PC-3 (cell line): ENCODE results near the gene CCSER1. TPM values are rescaled to one million over a fixed set of nuclear protein-coding genes. Genes with fewer than 3 reads are reported as not detected.

ENCODE experiments used
- ATAC-seq: fragments of 200-7000 bp; cut with Tn5 transposase; 2 replicates; pipeline ENCODE4 v1.9.1; 2020; ENCODE audit warnings: mild to moderate bottlenecking, moderate library complexity
- BruUV-seq: library from RNA; stranded (reverse); fragments of 400-500 nt; replicated peaks from 2 replicates; lab custom pipeline; 2021; lab: Mats Ljungman, UMichigan
- CTCF ChIA-PET: fragments of 300-600 bp; sonication (Branson Sonifier 250); formaldehyde crosslinking; loops from one replicate; lab custom pipeline; 2022; ENCODE audit warnings: antibody characterized with exemption; lab: Charles Lee
- POLR2A ChIA-PET: fragments of 300-600 bp; sonication (Branson Sonifier 250); formaldehyde crosslinking; loops from one replicate; lab custom pipeline; 2022; ENCODE audit warnings: antibody characterized with exemption; ENCODE audit not compliant: unreplicated experiment; lab: Charles Lee
- DNase-seq: peaks from one replicate; pipeline ENCODE4 v3.0.0-alpha.2; 2015
- H2AFZ ChIP-seq: fragments of 300-600 bp; sonication (generic); 2 replicates; pipeline ENCODE4 v1.6.0; 2016; ENCODE audit warnings: antibody characterized with exemption, low read length
- H3F3A ChIP-seq: fragments of 300-600 bp; sonication (generic); one replicate; pipeline ENCODE4 v1.6.0; 2017; ENCODE audit warnings: antibody characterized with exemption, low read length, control low read depth, mild to moderate bottlenecking; ENCODE audit not compliant: unreplicated experiment
- H3K27ac ChIP-seq: fragments of 300-600 bp; sonication (generic); 2 replicates; pipeline ENCODE4 v1.5.1; 2016; ENCODE audit warnings: mild to moderate bottlenecking, low read length
- H3K27me3 ChIP-seq: fragments of 300-600 bp; sonication (generic); 2 replicates; pipeline ENCODE4 v1.6.1; 2016; ENCODE audit warnings: low read length, mixed read lengths
- H3K36me3 ChIP-seq: fragments of 300-600 bp; sonication (generic); 2 replicates; pipeline ENCODE4 v1.6.1; 2016; ENCODE audit warnings: low read depth, mixed run types, low read length, mixed read lengths
- H3K4me1 ChIP-seq: fragments of 300-600 bp; sonication (generic); 2 replicates; pipeline ENCODE4 v1.5.1; 2016; ENCODE audit warnings: low read length; ENCODE audit not compliant: insufficient read depth
- H3K4me2 ChIP-seq: fragments of 300-600 bp; sonication (generic); 2 replicates; pipeline ENCODE4 v1.6.0; 2016; ENCODE audit warnings: low read length
- H3K4me3 ChIP-seq: fragments of 300-600 bp; sonication (generic); 2 replicates; pipeline ENCODE4 v1.5.1; 2016; ENCODE audit warnings: mild to moderate bottlenecking, low read length, mixed read lengths
- H3K79me2 ChIP-seq: fragments of 300-600 bp; sonication (generic); 2 replicates; pipeline ENCODE4 v1.6.1; 2017; ENCODE audit warnings: low read length, mixed read lengths
- H3K9ac ChIP-seq: fragments of 300-600 bp; sonication (generic); 2 replicates; pipeline ENCODE4 v1.6.0; 2016; ENCODE audit warnings: mild to moderate bottlenecking, low read length
- H3K9me2 ChIP-seq: fragments of 300-600 bp; sonication (generic); replicated peaks from 2 replicates; pipeline ENCODE4 v1.6.1; 2016; ENCODE audit warnings: mixed run types, low read length, mixed read lengths
- H3K9me3 ChIP-seq: fragments of 300-600 bp; sonication (generic); 2 replicates; pipeline ENCODE4 v1.6.1; 2016; ENCODE audit warnings: low read length, mixed read lengths
- H4K20me1 ChIP-seq: fragments of 300-600 bp; sonication (generic); 2 replicates; pipeline ENCODE4 v1.6.1; 2016; ENCODE audit warnings: low read length, mixed read lengths
- CTCF ChIP-seq: fragments of 300-600 bp; sonication (generic); conservative IDR thresholded peaks from 2 replicates; pipeline ENCODE4 v1.5.1; 2017; ENCODE audit warnings: antibody characterized with exemption, low read depth, mild to moderate bottlenecking, low read length
- EZH2 ChIP-seq: fragments of 300-600 bp; sonication (generic); IDR thresholded peaks from one replicate; pipeline ENCODE4 v1.6.1; 2017; ENCODE audit warnings: antibody characterized with exemption, mild to moderate bottlenecking, low read length; ENCODE audit not compliant: unreplicated experiment
- EZH2phosphoT487 ChIP-seq: fragments of 300-600 bp; sonication (generic); IDR thresholded peaks from 2 replicates; pipeline ENCODE4 v1.6.1; 2018; ENCODE audit warnings: mild to moderate bottlenecking, antibody characterized with exemption, low read length, borderline replicate concordance
- intact Hi-C: fragments of 100-400 bp; cut with micrococcal nuclease; formaldehyde crosslinking; loops from 2 replicates; pipeline ENCODE4 v1.9.0; 2023
- total RNA-seq: library from RNA; depleted of rRNA; stranded (reverse); fragments of >200 nt; gene quantifications from 2 replicates; pipeline ENCODE4 v1.2.3, GENCODE V29; 2014

CCSER1 gene
- total RNA-seq, 1 experiment from 2014 or later, result 6.0 TPM

DNA sequence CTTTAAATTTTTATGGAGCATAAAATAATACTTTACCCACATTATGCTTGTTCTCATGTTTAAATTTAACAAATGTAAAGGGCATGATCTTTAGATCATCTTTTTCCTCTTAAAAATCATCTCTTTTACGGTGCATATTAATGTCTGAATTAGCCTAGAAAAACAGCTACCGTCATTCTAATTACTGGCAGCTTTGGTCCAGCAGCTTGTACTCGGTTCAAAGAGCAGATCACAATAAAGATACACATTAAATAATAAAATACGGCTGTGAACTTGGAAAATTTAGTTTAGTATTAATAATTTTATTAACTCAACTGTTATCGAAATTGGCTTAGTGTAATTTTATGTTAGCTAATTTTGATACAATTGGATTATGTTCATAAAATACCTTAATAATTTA lies 19.1 kb downstream of the CCSER1 start:
- no peak for DNase-seq
- Histone ChIP-seq H3K9me3 (no peaks in the 10 kb centered on the region), H4K20me1 (no peaks in the 10 kb centered on the region), H3F3A (no peaks in the 10 kb centered on the region), H3K36me3 (no peaks in the 10 kb centered on the region), H3K4me2 (no peak overlapping the region), H3K27me3 (no peaks in the 10 kb centered on the region), H2AFZ (no peak overlapping the region), H3K9ac (no peak overlapping the region), H3K9me2 (no peaks in the 10 kb centered on the region), H3K27ac (no peak overlapping the region), H3K4me3 (no peak overlapping the region), H3K79me2 (no peaks in the 10 kb centered on the region), H3K4me1 (no peaks in the 10 kb centered on the region)
- BruUV-seq, result no TSS peak
- CTCF ChIA-PET, result no interaction called here
- intact Hi-C loops, result no loop called here
- ATAC-seq, result no peak
- TF ChIP-seq EZH2 (no peak), CTCF (no peak), EZH2phosphoT487 (no peak)
- POLR2A ChIA-PET, result interaction anchor here (0.7 kb wide), 1 partner anchor 143 kb away, joined by 3 read pairs; no protein-coding TSS in a partner anchor

DNA sequence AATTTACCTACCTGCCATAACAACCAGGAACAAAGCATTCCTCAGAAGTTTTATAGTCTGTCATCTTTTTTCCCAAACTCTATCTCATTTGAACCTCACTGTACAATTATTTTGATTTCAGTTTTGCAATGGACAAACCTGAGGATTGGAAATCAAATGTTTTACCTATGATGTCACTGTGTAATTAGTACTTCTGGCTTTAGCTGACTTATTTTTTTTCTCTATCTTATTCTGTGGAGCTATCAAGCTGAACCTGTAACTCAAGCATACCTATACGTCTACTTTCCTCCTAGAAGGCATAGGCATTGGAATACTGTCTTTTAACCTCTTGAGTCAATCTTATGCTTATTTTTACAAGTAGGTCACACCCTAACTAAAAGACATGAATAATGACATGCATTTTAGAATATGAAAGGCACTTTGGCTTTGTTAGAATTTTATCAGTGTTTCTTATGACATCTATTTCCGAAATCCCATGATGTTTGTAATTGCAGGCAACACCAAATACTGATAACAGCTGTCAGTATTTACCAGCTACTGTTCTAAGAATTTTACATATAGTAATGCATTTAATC lies 21.5 kb downstream of the CCSER1 start:
- no peak overlapping the region for H3K27ac ChIP-seq
- ATAC-seq, result no peak
- H3F3A ChIP-seq, result no peaks in the 10 kb centered on the region
- no peaks in the 10 kb centered on the region for H3K27me3 ChIP-seq
- H3K9me3 ChIP-seq, result no peaks in the 10 kb centered on the region
- ChIA-PET CTCF (no interaction called here), POLR2A (no interaction called here)
- H3K36me3 ChIP-seq, result no peaks in the 10 kb centered on the region
- no peaks in the 10 kb centered on the region for H3K9me2 ChIP-seq
- TF ChIP-seq EZH2phosphoT487 (no peak), CTCF (no peak), EZH2 (no peak)
- no peak overlapping the region for H3K4me2 ChIP-seq
- no peak overlapping the region for H3K4me3 ChIP-seq
- no peak for DNase-seq
- H4K20me1 ChIP-seq, result no peaks in the 10 kb centered on the region
- intact Hi-C loops, result no loop called here
- H3K4me1 ChIP-seq, result no peaks in the 10 kb centered on the region
- BruUV-seq, result no TSS peak
- H2AFZ ChIP-seq, result no peak overlapping the region
- H3K79me2 ChIP-seq, result no peaks in the 10 kb centered on the region
- no peak overlapping the region for H3K9ac ChIP-seq

- no peaks in the 10 kb centered on the region for H3K27me3 ChIP-seq
- no peaks in the 10 kb centered on the region for H3F3A ChIP-seq
- POLR2A ChIA-PET, result no interaction called here
- no TSS peak for BruUV-seq
- intact Hi-C loops, result no loop called here
- no peaks in the 10 kb centered on the region for H3K4me1 ChIP-seq
- no peak for ATAC-seq
- TF ChIP-seq EZH2phosphoT487 (no peak), CTCF (no peak), EZH2 (no peak)
- no peak overlapping the region for H3K4me2 ChIP-seq
- no peak for DNase-seq
- H3K36me3 ChIP-seq, result no peaks in the 10 kb centered on the region
- no peak overlapping the region for H3K9ac ChIP-seq
- H3K9me2 ChIP-seq, result no peaks in the 10 kb centered on the region
- CTCF ChIA-PET, result no interaction called here
- H3K4me3 ChIP-seq, result no peak overlapping the region
- H4K20me1 ChIP-seq, result no peaks in the 10 kb centered on the region
- no peaks in the 10 kb centered on the region for H3K9me3 ChIP-seq
- no peak overlapping the region for H3K27ac ChIP-seq
- no peak overlapping the region for H2AFZ ChIP-seq
- no peaks in the 10 kb centered on the region for H3K79me2 ChIP-seq
Observed at GRCh38 chr4:90152024-90152423, 24.8 kb downstream of the CCSER1 start.
